Stimulated activated CD8-positive, alpha-beta memory T cell treated with anti-CD3 and anti-CD28 coated beads, Interleukin-12 subunit alpha, Interleukin-12 subunit beta, amount 100 ng/mL, for 4 hours (primary cell): Measurements from ENCODE around the gene DAGLA.
"Not testable (repeated sequence)": the region's sequence is repeated elsewhere in the genome, so short reads cannot be mapped to it uniquely, and the experiment has no call there.

Source experiments
- DNase-seq: peaks from one replicate; pipeline ENCODE4 v3.0.0-alpha.2; 2020; ENCODE audit warnings: low read depth

DAGLA gene

GRCh38 chr11:61679893-61680621 lies at the start of gene DAGLA:
TSS of gene DAGLA (plus strand) at chr11:61680391. CDS start at chr11:61720156, 39,765 bp downstream.
- DNase-seq, result peak; percentile 67

GRCh38 chr11:61632096-61632495 lies 48.1 kb upstream of the DAGLA start:
- DNase-seq, result no peak

GRCh38 chr11:61635304-61635703 lies 44.9 kb upstream of the DAGLA start:
- DNase-seq, result no peak

GRCh38 chr11:61635787-61636186 lies 44.4 kb upstream of the DAGLA start:
- no peak for DNase-seq

- DNase-seq, result no peak
These were observed 43.5 kb upstream of the DAGLA start for GRCh38 chr11:61636676-61637075.

GRCh38 chr11:61637277-61637676 lies 42.9 kb upstream of the DAGLA start:
- no peak for DNase-seq

GRCh38 chr11:61639816-61640443 lies 40.3 kb upstream of the DAGLA start:
- DNase-seq, result no peak

- no peak for DNase-seq
These were observed 38.0 kb upstream of the DAGLA start for GRCh38 chr11:61642162-61642561.

- no peak for DNase-seq
These were observed 34.9 kb upstream of the DAGLA start for GRCh38 chr11:61645179-61645868.

- DNase-seq, result no peak
These were observed 32.7 kb upstream of the DAGLA start for GRCh38 chr11:61647529-61647928.

- no peak for DNase-seq
These were observed 29.2 kb upstream of the DAGLA start for GRCh38 chr11:61650781-61651571.

GRCh38 chr11:61652135-61652534 lies 28.1 kb upstream of the DAGLA start:
- DNase-seq, result no peak

GRCh38 chr11:61654397-61654829 lies 25.8 kb upstream of the DAGLA start:
- DNase-seq, result no peak

GRCh38 chr11:61655266-61656159 lies 24.7 kb upstream of the DAGLA start:
- DNase-seq, result not testable (repeated sequence)

- no peak for DNase-seq
These were observed 23.7 kb upstream of the DAGLA start for GRCh38 chr11:61656347-61657077.

GRCh38 chr11:61657566-61658290 lies 22.5 kb upstream of the DAGLA start:
- no peak for DNase-seq

- DNase-seq, result no peak
These were observed 20.6 kb upstream of the DAGLA start for GRCh38 chr11:61659413-61660196.

- DNase-seq, result not testable (repeated sequence)
These were observed 19.2 kb upstream of the DAGLA start for GRCh38 chr11:61660997-61661396.
